GF-D8 (cell line): ENCODE data around the gene LRRC14B.

Experiments
- DNase-seq: peaks from one replicate; lab custom pipeline; 2025; lab: John Stamatoyannopoulos, UW

The LRRC14B gene

GRCh38 chr5:174876-175465, 16.3 kb upstream of the LRRC14B start:
- no peak for DNase-seq

- no peak for DNase-seq
Measured at GRCh38 chr5:176296-176823, 14.9 kb upstream of the LRRC14B start.

- no peak for DNase-seq
Measured at GRCh38 chr5:178110-178509, 13.2 kb upstream of the LRRC14B start.

GRCh38 chr5:179401-179800, 11.9 kb upstream of the LRRC14B start:
- DNase-seq: no peak

DNA sequence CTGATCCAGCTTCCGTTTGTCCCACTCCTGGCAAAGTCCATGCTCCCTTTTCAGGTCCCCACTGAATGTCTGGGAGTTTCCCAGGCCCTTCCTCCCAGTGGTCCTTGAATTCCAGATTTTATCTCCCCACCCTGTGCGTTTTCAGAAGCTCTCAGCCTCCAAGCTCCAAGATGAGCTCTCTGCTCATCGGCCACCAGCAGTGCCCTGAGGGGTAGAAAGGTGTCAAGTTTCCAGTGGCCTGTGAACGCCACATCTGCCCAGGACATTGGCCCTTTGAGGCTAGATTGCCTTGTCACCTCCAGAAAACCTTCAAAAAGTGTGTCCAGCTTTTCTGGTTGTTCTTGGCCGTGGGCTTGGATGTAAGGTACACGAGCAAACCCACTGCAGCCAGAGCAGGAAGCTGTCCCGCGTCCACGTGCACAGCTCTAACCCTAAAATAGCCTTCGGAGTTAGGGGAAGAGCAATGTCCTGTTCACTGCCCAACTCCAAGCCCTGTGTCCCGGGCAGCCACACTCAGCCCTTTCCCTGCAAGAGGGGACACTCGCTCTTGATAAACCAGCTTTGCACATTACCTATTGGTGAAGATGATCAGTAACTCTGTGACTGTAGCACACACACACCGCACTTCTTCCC, 10.9 kb upstream of the LRRC14B start:
- DNase-seq: no peak

- DNase-seq: no peak
Measured at GRCh38 chr5:181160-181559, 10.1 kb upstream of the LRRC14B start.

DNA sequence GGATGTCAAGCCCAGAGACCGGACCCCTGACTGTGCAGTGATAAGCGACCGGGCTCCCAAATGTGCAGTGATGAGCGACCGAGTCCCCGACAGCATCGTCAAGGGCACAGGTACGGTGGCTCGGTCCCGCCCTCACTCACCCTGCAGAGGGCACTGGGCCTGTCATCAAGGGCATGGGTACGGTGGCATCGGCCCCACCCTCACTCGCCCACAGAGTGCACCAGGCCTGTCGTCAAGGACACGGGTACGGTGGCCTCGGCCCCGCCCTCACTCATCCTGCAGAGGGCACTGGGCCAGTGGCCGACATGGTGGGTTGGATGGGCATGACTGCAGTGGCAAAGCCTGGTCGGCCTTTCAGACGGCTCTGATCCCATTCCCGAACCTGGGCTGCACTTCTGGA, 9.7 kb upstream of the LRRC14B start:
- no peak for DNase-seq

DNA sequence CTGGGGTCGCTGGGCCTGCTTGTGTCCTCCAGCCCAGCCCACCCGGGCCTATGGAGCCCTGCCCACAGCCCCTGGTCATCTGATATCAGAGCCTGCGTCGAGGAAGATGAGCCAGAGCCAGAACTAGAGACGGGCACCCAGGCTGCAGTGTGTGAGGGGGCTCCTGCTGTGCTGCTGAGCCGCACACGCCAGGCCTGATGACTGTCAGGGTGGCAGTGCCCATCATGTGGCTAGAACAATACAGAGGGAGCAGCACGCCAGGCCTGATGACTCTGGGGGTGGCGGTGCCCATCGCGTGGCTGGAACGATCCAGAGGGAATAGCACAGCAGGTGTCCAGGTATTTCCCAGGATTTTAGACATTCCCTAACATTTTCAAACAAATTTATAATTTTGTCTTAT, 9.2 kb upstream of the LRRC14B start:
- DNase-seq: no peak

DNA sequence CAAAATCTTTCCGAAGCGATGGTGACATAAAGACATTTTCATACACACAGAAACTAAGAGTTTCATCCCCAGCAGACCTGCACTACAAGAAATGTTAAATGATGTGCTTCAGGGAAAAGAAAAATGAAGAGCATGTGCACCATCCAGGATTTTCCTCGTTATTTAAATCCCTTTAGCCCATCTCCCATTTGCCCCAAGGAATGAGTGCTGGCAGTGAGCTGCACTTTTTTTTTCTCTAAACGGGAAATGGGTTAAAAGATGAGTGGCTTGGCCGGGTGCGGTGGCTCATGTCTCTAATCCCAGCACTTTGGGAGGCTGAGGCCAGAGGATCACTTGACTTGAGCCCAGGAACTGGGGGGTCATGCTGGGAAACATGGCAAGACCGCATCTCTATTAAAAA, 6.8 kb upstream of the LRRC14B start:
- no peak for DNase-seq

DNA sequence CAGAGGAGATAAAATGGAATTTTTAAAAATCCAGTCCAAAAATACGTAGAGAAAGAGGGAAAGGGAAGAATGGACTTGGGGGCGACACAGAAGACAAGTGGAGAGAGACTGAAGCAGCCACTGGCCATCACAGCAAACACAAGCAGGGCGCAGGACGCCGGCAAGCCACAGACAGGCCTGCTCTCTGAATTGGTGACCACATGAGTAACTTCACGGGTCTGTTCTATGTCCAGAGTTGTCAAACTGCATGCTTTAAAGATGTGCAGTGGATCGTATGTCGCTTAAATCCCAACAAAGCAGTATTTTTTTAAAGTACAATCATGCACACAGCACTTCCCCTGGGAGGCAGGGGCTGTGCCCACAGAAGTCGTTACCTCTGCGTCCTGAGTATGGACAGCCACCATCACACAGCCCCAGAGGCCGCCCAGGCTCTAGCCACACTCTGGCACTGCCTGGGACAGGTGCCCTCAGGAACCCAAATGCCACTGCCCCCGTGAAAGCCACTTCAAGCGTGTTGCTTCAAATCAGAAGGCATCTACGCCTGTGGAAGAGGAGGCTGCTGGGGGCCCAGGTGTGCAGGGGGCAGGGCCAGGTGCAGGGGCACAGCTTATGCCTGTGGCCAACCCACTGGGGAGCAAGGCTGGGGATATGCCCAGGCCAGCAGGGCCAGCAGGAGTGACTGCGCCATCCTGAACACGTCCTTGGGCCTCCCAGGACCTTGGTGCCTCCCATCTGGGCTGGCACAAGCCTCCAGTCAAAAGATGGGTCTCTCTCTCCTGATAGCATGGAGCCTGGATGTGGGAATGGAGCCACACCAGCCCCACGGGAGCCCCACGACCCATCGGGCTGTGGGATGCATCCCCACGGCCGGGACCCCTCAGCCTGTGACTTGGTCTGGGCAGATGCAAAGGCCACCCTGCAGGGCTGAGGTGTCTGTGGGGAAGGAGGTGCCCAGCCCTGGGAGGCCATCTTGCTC, 5.9 kb upstream of the LRRC14B start:
- DNase-seq: no peak

DNA sequence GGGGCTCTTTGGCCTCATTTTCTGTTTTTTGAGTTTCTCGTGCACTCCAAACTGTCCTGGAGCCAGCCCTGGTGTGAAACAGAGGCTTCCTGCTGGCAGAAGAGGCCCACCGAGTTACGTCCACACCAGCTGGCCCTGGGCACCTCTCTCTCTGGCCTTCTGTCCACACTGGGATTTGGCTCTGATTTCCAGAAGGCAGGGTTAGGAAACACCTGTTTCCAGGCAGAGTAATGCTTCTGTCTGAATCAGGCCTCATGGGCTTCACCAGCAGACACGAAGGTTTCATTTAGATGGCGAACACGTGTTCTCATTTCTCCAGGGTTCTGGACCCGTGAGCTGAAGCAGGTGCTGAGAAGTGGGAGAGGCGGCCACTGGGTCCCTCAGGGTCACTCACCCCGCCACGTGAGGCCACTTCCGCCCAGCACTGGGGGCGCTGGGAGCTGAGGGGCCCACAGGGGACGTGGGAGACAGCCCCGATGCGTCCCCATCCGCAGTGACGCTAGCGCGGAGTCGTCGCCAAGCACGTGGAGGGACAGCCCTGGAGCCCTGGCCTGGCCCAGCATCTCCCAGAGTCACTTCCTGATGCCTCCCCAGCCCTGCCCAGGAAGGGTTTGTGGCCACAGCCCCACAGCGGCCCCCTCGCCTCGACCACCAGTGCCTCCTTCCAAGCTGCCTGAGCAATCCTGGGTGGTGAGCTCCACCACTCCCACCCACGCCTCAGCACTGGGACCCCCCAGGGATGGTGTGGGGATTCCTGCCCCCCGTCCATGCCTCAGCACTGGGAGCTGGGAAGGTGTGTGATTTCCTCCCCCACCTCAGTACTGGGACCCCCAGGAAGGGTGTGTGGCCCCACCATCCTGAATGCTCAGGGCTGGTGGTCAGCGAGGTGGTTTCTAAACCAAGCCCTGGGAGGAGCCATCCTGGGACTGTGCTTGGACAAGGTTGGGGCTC, 4.9 kb upstream of the LRRC14B start:
- DNase-seq: no peak

GRCh38 chr5:187042-187431, 4.3 kb upstream of the LRRC14B start:
- no peak for DNase-seq

GRCh38 chr5:187617-188451, 3.5 kb upstream of the LRRC14B start:
- DNase-seq: no peak

DNA sequence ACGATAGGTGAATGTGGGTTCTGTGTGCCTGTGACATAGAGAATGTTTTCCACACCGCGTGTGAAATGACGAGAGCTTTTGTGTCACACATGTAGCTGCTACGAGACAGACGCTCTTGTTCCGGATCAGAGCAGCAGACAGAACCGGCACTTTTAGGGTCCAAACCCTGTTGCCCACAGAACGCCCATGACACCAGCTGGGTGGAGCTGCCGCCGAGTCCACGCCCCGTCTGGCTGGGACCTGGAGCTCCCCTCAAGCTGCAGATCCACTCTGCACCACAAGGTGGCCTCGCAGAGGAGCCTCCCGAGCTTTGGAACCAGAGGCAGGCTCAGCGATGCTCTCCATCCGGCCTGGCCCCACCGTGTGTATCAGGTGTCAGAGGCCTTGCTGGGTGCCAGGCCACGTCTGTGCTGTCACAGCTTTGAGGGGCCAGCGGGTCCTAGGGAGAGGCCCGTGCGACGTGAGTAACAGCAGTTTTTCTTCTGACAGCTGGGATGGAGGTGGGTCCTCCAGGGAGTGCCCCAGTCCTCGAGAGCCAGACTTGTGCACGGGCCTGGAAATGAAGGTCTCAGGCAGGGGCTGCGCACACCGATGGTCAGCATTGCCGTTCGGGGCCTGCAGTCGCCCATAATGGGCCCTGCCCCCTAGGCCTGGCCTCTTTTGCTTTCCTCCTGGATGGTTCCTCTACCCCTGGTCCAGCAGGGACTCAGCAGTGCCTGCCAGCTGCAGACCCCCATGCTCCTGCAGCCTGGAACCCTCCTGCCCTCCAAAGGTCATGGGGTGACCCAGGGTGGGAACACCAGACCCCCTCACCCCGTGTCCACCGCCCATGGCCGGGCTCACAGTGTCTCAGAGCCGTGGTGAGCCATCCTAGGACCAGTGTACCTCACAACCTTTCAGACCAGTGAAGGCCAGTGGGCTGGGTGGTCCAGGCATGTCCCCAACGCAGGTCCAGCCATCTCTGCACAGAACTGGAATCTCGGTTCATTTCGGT, 2.5 kb upstream of the LRRC14B start:
- DNase-seq: no peak

DNA sequence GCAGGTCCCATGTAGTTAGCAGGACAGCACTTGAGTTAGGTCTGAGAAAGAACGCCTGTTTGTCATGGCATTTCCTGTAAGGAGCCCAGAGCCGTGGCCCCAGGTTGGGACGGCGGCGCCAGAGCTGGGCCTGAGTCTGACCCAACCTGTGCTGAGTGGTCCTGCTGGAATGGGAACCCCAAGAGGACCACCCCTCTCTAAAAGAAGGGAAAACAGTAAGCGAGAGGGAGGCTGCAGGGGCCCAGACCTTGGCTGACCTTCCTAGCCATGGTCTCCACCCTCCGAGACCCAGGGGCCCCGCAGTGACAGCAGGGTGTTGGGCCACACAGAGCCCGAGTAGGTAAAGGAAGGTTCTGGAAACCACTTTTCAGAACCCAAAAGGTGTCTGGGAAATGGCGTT, 1.8 kb upstream of the LRRC14B start:
- no peak for DNase-seq

GRCh38 chr5:189976-190365, 1.3 kb upstream of the LRRC14B start:
- DNase-seq: no peak

DNA sequence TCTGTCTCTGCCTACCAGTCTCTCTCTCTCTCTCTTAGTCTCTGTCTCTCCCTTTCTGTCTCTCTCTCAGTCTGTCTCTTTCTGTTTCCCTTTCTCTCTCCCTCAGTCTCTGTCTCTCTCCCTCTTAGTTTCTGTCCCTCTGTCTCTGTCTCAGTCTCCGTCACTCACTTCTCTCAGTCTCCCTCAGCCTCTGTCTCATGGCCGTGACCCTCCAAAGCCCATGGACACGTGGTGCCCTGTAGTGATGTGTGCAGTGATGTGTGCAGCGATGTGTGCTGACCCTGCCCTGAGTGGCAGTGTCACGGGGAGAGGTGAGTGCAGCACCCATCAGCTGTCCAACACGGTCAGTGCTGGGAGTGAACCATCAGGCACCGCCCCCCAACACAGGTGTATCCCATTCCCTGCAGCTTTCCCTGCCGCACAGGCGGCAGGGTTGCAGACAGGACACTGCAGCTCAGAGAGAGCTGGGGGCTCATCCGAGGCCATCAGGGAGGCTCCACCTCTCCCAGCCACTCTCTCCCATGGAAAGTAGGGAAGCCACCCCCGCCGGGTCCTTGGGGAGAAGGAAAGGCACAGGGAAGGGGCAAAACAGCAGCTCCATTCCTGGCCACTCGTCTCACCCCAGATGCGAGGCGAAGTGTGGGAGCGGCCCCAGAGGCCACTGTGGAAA, 794 bp upstream of the LRRC14B start:
- DNase-seq: no peak

DNA sequence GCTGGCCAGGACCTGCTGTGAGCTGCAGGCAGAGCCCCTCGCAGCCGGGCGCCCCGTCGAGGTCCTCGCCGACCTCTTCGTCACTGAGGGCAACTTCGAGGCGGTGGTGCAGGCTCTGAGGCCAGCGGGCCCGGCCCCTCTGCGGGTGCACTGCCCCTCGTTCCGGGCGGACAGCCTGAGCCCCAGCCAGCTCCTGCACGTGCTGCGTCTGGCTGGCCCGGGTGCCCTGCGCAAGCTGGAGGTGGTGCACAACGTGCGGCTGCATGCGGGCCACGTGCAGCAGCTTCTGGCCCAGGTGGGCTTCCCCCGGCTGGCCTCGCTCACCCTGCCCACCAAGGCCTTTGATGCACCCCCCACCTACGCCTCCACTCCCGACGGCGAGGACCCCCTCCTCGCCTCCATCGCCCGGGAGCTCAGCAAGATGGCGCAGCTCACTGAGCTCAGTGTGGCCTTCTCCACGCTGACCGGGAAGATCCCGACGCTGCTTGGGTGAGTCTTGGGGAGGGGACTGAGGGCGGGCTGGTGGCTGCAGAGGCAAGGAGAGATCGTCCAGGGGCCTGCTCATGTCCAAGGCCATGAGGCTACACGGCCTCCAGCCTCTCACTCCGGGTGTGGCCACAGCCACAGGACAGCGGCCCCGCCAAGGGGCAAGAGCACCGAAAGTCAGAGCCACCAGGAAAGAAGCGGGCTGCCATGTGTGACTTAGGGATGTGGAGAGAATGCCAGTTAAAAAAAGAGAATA, 825 bp downstream of the LRRC14B start:
- DNase-seq: no peak

DNA sequence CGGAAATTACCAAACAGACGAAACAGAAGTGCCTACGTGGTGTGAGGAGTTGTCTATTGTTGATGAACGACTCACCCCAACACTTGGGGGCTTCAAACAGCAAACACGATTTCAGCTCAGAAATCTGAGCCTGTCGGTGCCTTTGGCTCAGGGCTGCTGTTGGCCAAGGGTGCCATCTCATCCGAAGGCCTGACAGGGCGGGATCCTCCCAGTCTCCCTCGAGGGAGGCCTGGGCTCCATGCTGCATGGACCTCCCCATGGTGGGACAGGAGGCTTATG, 1.3 kb downstream of the LRRC14B start:
- no peak for DNase-seq
